Measurements from ENCODE around the gene RAD51D.

Gene RAD51D

GRCh38 chr17:35149941-35150340 lies 30.3 kb upstream of the RAD51D start:
- TF ChIP-seq, protein P1, sequence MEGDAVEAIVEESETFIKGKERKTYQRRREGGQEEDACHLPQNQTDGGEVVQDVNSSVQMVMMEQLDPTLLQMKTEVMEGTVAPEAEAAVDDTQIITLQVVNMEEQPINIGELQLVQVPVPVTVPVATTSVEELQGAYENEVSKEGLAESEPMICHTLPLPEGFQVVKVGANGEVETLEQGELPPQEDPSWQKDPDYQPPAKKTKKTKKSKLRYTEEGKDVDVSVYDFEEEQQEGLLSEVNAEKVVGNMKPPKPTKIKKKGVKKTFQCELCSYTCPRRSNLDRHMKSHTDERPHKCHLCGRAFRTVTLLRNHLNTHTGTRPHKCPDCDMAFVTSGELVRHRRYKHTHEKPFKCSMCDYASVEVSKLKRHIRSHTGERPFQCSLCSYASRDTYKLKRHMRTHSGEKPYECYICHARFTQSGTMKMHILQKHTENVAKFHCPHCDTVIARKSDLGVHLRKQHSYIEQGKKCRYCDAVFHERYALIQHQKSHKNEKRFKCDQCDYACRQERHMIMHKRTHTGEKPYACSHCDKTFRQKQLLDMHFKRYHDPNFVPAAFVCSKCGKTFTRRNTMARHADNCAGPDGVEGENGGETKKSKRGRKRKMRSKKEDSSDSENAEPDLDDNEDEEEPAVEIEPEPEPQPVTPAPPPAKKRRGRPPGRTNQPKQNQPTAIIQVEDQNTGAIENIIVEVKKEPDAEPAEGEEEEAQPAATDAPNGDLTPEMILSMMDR (conservative IDR thresholded peaks at IDR 0.05; ENCODE audit: low read depth, low read length), result no peak
- H3K4me3 ChIP-seq (ENCODE audit: low read length), result no peak overlapping the region
- DNase-seq (ENCODE audit: low read depth), result no peak

DNA sequence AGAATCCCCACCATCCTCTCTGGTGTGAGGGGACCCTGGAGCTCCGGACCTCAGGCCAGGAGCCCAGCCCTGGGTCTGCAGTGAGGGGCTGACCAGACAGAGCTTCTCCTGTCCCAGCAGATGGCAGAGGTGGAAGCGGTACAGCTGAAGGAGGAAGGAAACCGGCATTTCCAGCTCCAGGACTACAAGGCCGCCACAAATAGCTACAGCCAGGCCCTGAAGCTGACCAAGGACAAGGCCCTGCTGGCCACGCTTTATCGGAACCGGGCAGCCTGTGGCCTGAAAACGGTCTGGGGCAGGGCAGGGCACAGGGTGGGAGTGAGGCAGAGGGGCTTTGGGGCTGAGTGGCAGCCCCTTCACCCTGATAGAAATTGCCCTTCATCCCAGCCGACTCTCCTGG lies 28.5 kb upstream of the RAD51D start:
- DNase-seq (ENCODE audit: low read depth), result no peak
- TF ChIP-seq, protein P1 (conservative IDR thresholded peaks at IDR 0.05; ENCODE audit: low read depth, low read length), result no peak
- H3K4me3 ChIP-seq (ENCODE audit: low read length), result no peak overlapping the region

- H3K4me3 ChIP-seq (ENCODE audit: low read length), result no peak within 1 kb of the TSS
- no peak for DNase-seq (ENCODE audit: low read depth)
Observed at GRCh38 chr17:35147375-35147905, 27.8 kb upstream of the RAD51D start, which contains the start of gene UNC45B. UNC45B (plus strand) TSS chr17:35147817; CDS start chr17:35148264, 447 bp downstream.

GRCh38 chr17:35146214-35146833 lies 26.7 kb upstream of the RAD51D start:
- TF ChIP-seq, protein P1 (conservative IDR thresholded peaks at IDR 0.05; ENCODE audit: low read depth, low read length), result no peak
- no peak for DNase-seq (ENCODE audit: low read depth)
- H3K4me3 ChIP-seq (ENCODE audit: low read length), result no peak overlapping the region

More at GRCh38 chr17:35147375-35147905, 27.8 kb upstream of the RAD51D start, which contains the start of gene UNC45B:
- TF ChIP-seq, protein P1 (conservative IDR thresholded peaks at IDR 0.05; ENCODE audit: low read depth, low read length), result no peak

DNA sequence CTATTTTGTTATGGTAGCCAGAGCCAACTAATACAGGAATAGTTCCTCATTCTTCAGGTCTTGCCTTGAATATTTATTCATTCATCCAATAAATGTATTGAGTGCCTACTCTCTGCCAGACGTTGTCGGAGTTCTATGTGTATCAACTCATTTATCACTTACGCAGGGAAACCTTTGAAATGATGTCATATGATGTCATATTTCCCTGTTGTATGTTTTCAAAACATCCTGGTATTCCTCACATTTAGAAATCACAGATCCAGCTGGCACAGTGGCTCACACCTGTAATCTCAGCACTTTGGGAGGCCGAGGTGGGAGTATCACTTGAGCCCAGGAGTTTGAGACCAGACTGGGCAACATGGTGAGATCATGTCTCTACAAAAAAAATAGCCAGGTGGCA lies 25.2 kb upstream of the RAD51D start:
- no peak overlapping the region for H3K4me3 ChIP-seq (ENCODE audit: low read length)
- TF ChIP-seq, protein P1 (conservative IDR thresholded peaks at IDR 0.05; ENCODE audit: low read depth, low read length), result no peak
- DNase-seq (ENCODE audit: low read depth), result no peak

- DNase-seq (ENCODE audit: low read depth), result no peak
- no peak overlapping the region for H3K4me3 ChIP-seq (ENCODE audit: low read length)
- TF ChIP-seq, protein P1 (conservative IDR thresholded peaks at IDR 0.05; ENCODE audit: low read depth, low read length), result no peak
Observed at GRCh38 chr17:35142467-35142796, 22.8 kb upstream of the RAD51D start.
